GM19328 (cell line): ENCODE data around the gene SPPL2C.

ENCODE experiments used
- ATAC-seq: cut with Tn5 transposase; IDR thresholded peaks from one replicate; pipeline ENCODE4 v1.9.1; 2021; ENCODE audit warnings: mild to moderate bottlenecking, moderate library complexity; ENCODE audit not compliant: unreplicated experiment

The SPPL2C gene

GRCh38 chr17:45844695-45845375 lies at the start of gene SPPL2C:
SPPL2C (plus strand) TSS chr17:45844881; CDS start chr17:45844907, 26 bp downstream.
- ATAC-seq, result no peak

- no peak for ATAC-seq
Observed at GRCh38 chr17:45800816-45801215, 43.9 kb upstream of the SPPL2C start.

- no peak for ATAC-seq
Observed at GRCh38 chr17:45801421-45801820, 43.3 kb upstream of the SPPL2C start.

GRCh38 chr17:45808845-45809244 lies 35.8 kb upstream of the SPPL2C start:
- no peak for ATAC-seq

GRCh38 chr17:45809499-45809898 lies 35.2 kb upstream of the SPPL2C start:
- ATAC-seq, result no peak

- no peak for ATAC-seq
Observed at GRCh38 chr17:45812102-45812501, 32.6 kb upstream of the SPPL2C start.

GRCh38 chr17:45813048-45813725 lies 31.5 kb upstream of the SPPL2C start:
- ATAC-seq, result no peak

GRCh38 chr17:45814622-45815606 lies 29.8 kb upstream of the SPPL2C start:
- no peak for ATAC-seq

- ATAC-seq, result no peak
Observed at GRCh38 chr17:45815752-45816151, 28.9 kb upstream of the SPPL2C start.

GRCh38 chr17:45818041-45818440 lies 26.6 kb upstream of the SPPL2C start:
- ATAC-seq, result no peak

GRCh38 chr17:45818699-45819098 lies 26.0 kb upstream of the SPPL2C start:
- no peak for ATAC-seq

- no peak for ATAC-seq
Observed at GRCh38 chr17:45819632-45820031, 25.0 kb upstream of the SPPL2C start.

- no peak for ATAC-seq
Observed at GRCh38 chr17:45820052-45820780, 24.5 kb upstream of the SPPL2C start.

- ATAC-seq, result no peak
Observed at GRCh38 chr17:45821147-45821546, 23.5 kb upstream of the SPPL2C start.

- ATAC-seq, result no peak
Observed at GRCh38 chr17:45823598-45823997, 21.1 kb upstream of the SPPL2C start.

- ATAC-seq, result no peak
Observed at GRCh38 chr17:45824475-45824874, 20.2 kb upstream of the SPPL2C start.

- ATAC-seq, result no peak
Observed at GRCh38 chr17:45824901-45825492, 19.7 kb upstream of the SPPL2C start.

- no peak for ATAC-seq
Observed at GRCh38 chr17:45825792-45826191, 18.9 kb upstream of the SPPL2C start.

GRCh38 chr17:45826919-45827588 lies 17.6 kb upstream of the SPPL2C start:
- no peak for ATAC-seq

- no peak for ATAC-seq
Observed at GRCh38 chr17:45828171-45828570, 16.5 kb upstream of the SPPL2C start.
